Skin of body (tissue), 1 donor: ENCODE measurements around the gene METRN. TPM values are rescaled to one million over a fixed set of nuclear protein-coding genes. Genes with fewer than 3 reads are reported as not detected.

Experiments
- total RNA-seq: library from RNA; depleted of rRNA; stranded (reverse); fragments of >200 nt; gene quantifications from one replicate; pipeline ENCODE4 v1.2.3, GENCODE V29; 2014

METRN gene
- total RNA-seq, 1 donor from 2014 or later, result 6.2 TPM

Other genes with a start within 250 kb of the METRN start
- gene CAPN15, start 187.4 kb upstream of the METRN start, total RNA-seq, result 10.2 TPM
- gene PRR35, start 154.7 kb upstream of the METRN start, total RNA-seq, result not detected
- gene NHLRC4, start 148.1 kb upstream of the METRN start, total RNA-seq, result 0.59 TPM
- gene PIGQ, start 145.2 kb upstream of the METRN start, total RNA-seq, result 10.4 TPM
- 14.8 TPM for gene RAB40C, start 125.1 kb upstream of the METRN start, total RNA-seq
- gene WFIKKN1, start 84.1 kb upstream of the METRN start, total RNA-seq, result 0.20 TPM
- 22.9 TPM for gene METTL26, start 78.8 kb upstream of the METRN start, total RNA-seq
- 6.9 TPM for gene MCRIP2, start 73.3 kb upstream of the METRN start, total RNA-seq
- gene WDR90, start 65.8 kb upstream of the METRN start, total RNA-seq, result 15.1 TPM
- gene RHOT2, start 47.0 kb upstream of the METRN start, total RNA-seq, result 26.4 TPM
- 1.2 TPM for gene RHBDL1, start 39.4 kb upstream of the METRN start, total RNA-seq
- 49.1 TPM for gene STUB1, start 34.7 kb upstream of the METRN start, total RNA-seq
- gene JMJD8, start 30.8 kb upstream of the METRN start, total RNA-seq, result 18.1 TPM
- 2.3 TPM for gene WDR24, start 24.7 kb upstream of the METRN start, total RNA-seq
- gene FBXL16, start 9.3 kb upstream of the METRN start, total RNA-seq, result 0.30 TPM
- gene ANTKMT, start 6.0 kb downstream of the METRN start, total RNA-seq, result 6.3 TPM
- gene CCDC78, start 11.3 kb downstream of the METRN start, total RNA-seq, result 0.20 TPM
- 2.5 TPM for gene HAGHL, start 12.0 kb downstream of the METRN start, total RNA-seq
- gene CIAO3, start 25.9 kb downstream of the METRN start, total RNA-seq, result 41.2 TPM
- 1.4 TPM for gene MSLN, start 45.6 kb downstream of the METRN start, total RNA-seq
- 7.8 TPM for gene RPUSD1, start 73.3 kb downstream of the METRN start, total RNA-seq
- gene CHTF18, start 73.5 kb downstream of the METRN start, total RNA-seq, result 10.1 TPM
- not detected for gene GNG13, start 85.6 kb downstream of the METRN start, total RNA-seq